Adrenal gland (tissue), 12 donors: Measurements from ENCODE around the gene LBHD2. TPM values are rescaled to one million over a fixed set of nuclear protein-coding genes. Genes with fewer than 3 reads are reported as not detected.

Experiments used
- DNase-seq, 7 donors: peaks; one replicate each; pipeline ENCODE4 v3.0.0-alpha.2; 2019 to 2020
- H3K27ac ChIP-seq, 5 donors: fragments of 200-600 bp; sonication (generic) in 4 of 5; 1 replicate in 3 of 5; 2 replicates in 2 of 5; pipeline versions ENCODE4 v1.5.1 to v1.8.0; 2016 to 2020; ENCODE audit warnings: mild to moderate bottlenecking in 1 of 5
- H3K27me3 ChIP-seq: fragments of 200-600 bp; 2 replicates; pipeline ENCODE4 v1.8.0; 2021
- H3K36me3 ChIP-seq, 2 donors: fragments of 200-600 bp; replicated peaks in 1 of 2; 1 replicate in 1 of 2; 2 replicates in 1 of 2; pipeline versions ENCODE4 v1.5.1 to v1.8.0; 2018 to 2022
- H3K4me1 ChIP-seq, 2 donors: fragments of 200-600 bp; replicated peaks in 1 of 2; 1 replicate in 1 of 2; 2 replicates in 1 of 2; pipeline versions ENCODE4 v1.5.1 to v1.8.0; 2018 to 2021
- H3K4me3 ChIP-seq, 4 donors: fragments of 200-600 bp; sonication (generic) in 3 of 4; one replicate each; pipeline ENCODE4 v1.5.1; 2016 to 2018
- H3K9me3 ChIP-seq, 3 donors: fragments of 200-600 bp; sonication (generic) in 1 of 3; replicated peaks in 1 of 3; 1 replicate in 2 of 3; 2 replicates in 1 of 3; pipeline versions ENCODE4 v1.5.1 to v1.8.0; 2016 to 2021
- CTCF ChIP-seq, 6 experiments: fragments of 450-650 bp in 4 of 6; fragments of 200-600 bp in 2 of 6; sonication (generic) in 1 of 6; IDR thresholded peaks; 1 replicate in 5 of 6; 2 replicates in 1 of 6; pipeline versions ENCODE4 v1.5.1 to v1.8.0; 2016 to 2021; ENCODE audit warnings: antibody characterized with exemption in 6 of 6, mild to moderate bottlenecking in 2 of 6, moderate library complexity in 1 of 6
- POLR2A ChIP-seq, 2 donors: fragments of 450-650 bp; IDR thresholded peaks; one replicate each; pipeline ENCODE4 v1.6.1; 2017; ENCODE audit warnings: antibody characterized with exemption in 2 of 2, mild to moderate bottlenecking in 2 of 2, moderate library complexity in 1 of 2
- WGBS, 4 donors: extraction: QIAGEN DNeasy Blood & Tissue Kit in 2 of 4; methylation state at CpG; one replicate each; pipeline versions ENCODE4 v1.1.5 to v1.1.7; 2013 to 2017; 5-methylcytosine and 5-hydroxymethylcytosine counted together
- intact Hi-C, 2 donors: fragments of 100-400 bp; cut with DNase I; formaldehyde crosslinking; loops; one replicate each; pipeline versions ENCODE4 v1.14.1 to v1.15.0; 2022 to 2023
- polyA plus RNA-seq, 3 donors: library from polyadenylated mRNA; stranded (reverse); fragments of 200-250 nt in 2 of 3; fragments of 350-450 nt in 1 of 3; fragmentation: Illumina TruSeq in 1 of 3; extraction: RNeasy Lipid Tissue Mini Kit (QIAGEN cat#74804) in 1 of 3; gene quantifications; one replicate each; pipeline ENCODE4 v1.2.3, GENCODE V29; 2013 to 2014
- total RNA-seq, 9 donors: library from RNA; depleted of rRNA in 4 of 9; stranded (reverse); fragments of >200 nt in 4 of 9; fragments of 120-200 nt in 1 of 9; fragmentation: NEBNext Ultra II Directional in 1 of 9; extraction: Animal tissue kit (Norgen Biotek cat#: 25700) in 1 of 9; gene quantifications; one replicate each; pipeline versions ENCODE4 v1.1.0 to v1.2.4, GENCODE V29; 2013 to 2023
- donor health status: healthy with polysubstance abuse.
- donor health status: Bipolar disorder and iron deficiency.
- donor health status: DM: yes; HTN: yes; CAD: no.
- donor health status: DM: no; HTN: no; CAD: no.
- donor health status: DM: no; HTN: no; CAD: no.
- donor health status: DM: yes; HTN: yes; CAD: no.

Gene LBHD2
- total and polyA plus RNA-seq, 12 donors, result 2.1 TPM; not detected in 11

GRCh38 chr14:103093856-103094405 lies 9.9 kb downstream of the LBHD2 start:
- no peaks in the 10 kb centered on the region for H3K9me3 ChIP-seq
- H3K36me3 ChIP-seq, result no peaks in the 10 kb centered on the region
- intact Hi-C loops, result no loop called here
- WGBS, 4 donors, result 75 to 87% (median 86%) methylated on average over 6 to 13 of the region's 13 CpGs
- no peak overlapping the region for H3K4me3 ChIP-seq
- peaks cover 0 to 9% of the 10 kb centered on the region in 2 donors for H3K4me1 ChIP-seq
- peak overlapping the region in 2 of 5 donors; percentile 56 to 78 for H3K27ac ChIP-seq
- DNase-seq, result no peak
- no peaks in the 10 kb centered on the region for H3K27me3 ChIP-seq
- TF ChIP-seq POLR2A (IDR thresholded peaks at IDR 0.05) (no peak), CTCF (IDR thresholded peaks at IDR 0.05) (no peak)

GRCh38 chr14:103094406-103095209 lies 10.6 kb downstream of the LBHD2 start, which contains the start of gene EXOC3L4:
Gene EXOC3L4, plus strand, starts transcription at chr14:103094725. Its CDS starts 5,495 bp downstream, at chr14:103100220.
- Histone ChIP-seq H3K27me3 (no peaks in the 10 kb centered on the region), H3K9me3 (no peaks in the 10 kb centered on the region), H3K36me3 (no peaks in the 10 kb centered on the region), H3K4me3 (no peak within 1 kb of the TSS), H3K27ac (peak within 1 kb of the TSS in 3 of 5 donors; percentile 28 to 78 (median 56)), H3K4me1 (peaks cover 0 to 9% of the 10 kb centered on the region in 2 donors)
- no peak for TF ChIP-seq POLR2A (IDR thresholded peaks at IDR 0.05)
- WGBS, 4 donors, result 77 to 83% (median 80%) methylated on average over 8 to 23 of the region's 23 CpGs
- no peak for DNase-seq
- intact Hi-C loops, result no loop called here

- Histone ChIP-seq H3K9me3 (no peaks in the 10 kb centered on the region), H3K27me3 (no peaks in the 10 kb centered on the region), H3K27ac (peak overlapping the region in 1 of 5 donors; percentile 78), H3K4me1 (peaks cover 0 to 9% of the 10 kb centered on the region in 2 donors), H3K4me3 (no peak overlapping the region), H3K36me3 (no peaks in the 10 kb centered on the region)
- WGBS, 4 donors, result 92 to 97% (median 96%) methylated on average over 9 to 11 of the region's 11 CpGs
- TF ChIP-seq CTCF (IDR thresholded peaks at IDR 0.05) (no peak), POLR2A (IDR thresholded peaks at IDR 0.05) (no peak)
- intact Hi-C loops, result no loop called here
- DNase-seq, result no peak
These were observed 11.3 kb downstream of the LBHD2 start for GRCh38 chr14:103095210-103095778.

- intact Hi-C loops, result no loop called here
- 75 to 80% (median 78%) methylated on average over 3 to 4 of the region's 4 CpGs for WGBS, 4 donors
- TF ChIP-seq POLR2A (IDR thresholded peaks at IDR 0.05), result no peak
- TF ChIP-seq CTCF (IDR thresholded peaks at IDR 0.05), result no peak
These were observed 12.4 kb downstream of the LBHD2 start for GRCh38 chr14:103096387-103096786.

More at GRCh38 chr14:103096387-103096786, 12.4 kb downstream of the LBHD2 start:
- H3K36me3 ChIP-seq, result no peaks in the 10 kb centered on the region
- no peaks in the 10 kb centered on the region for H3K27me3 ChIP-seq
- no peak overlapping the region for H3K27ac ChIP-seq
- peaks cover 0 to 4% of the 10 kb centered on the region in 2 donors for H3K4me1 ChIP-seq
- no peak for DNase-seq
- no peak overlapping the region for H3K4me3 ChIP-seq
- H3K9me3 ChIP-seq, result no peaks in the 10 kb centered on the region
